HG03280 (cell line): Measurements from ENCODE around the gene KDM1A.

ENCODE experiments used
- ATAC-seq: cut with Tn5 transposase; IDR thresholded peaks from one replicate; pipeline ENCODE4 v1.9.1; 2021; ENCODE audit warnings: mild to moderate bottlenecking, moderate library complexity; ENCODE audit not compliant: unreplicated experiment

KDM1A gene

DNA sequence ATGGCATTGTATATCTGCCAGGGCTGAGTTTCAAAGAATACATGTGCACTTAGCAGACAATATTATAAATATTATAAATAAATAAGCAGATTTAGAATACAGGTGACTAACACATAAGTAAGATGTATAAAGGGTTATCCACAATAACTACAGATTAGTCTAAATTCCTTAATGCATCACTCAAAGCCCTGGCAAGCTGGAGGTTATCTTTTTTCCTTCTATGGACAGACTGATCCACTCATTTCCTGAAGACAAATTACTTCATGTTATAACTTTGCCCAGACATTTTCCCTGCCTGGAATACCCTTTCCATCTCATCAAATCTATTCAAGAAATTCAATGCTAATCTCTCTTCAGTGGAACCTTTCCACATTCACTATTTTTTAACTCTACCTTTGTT lies 110.6 kb downstream of the KDM1A start:
- no peak for ATAC-seq

DNA sequence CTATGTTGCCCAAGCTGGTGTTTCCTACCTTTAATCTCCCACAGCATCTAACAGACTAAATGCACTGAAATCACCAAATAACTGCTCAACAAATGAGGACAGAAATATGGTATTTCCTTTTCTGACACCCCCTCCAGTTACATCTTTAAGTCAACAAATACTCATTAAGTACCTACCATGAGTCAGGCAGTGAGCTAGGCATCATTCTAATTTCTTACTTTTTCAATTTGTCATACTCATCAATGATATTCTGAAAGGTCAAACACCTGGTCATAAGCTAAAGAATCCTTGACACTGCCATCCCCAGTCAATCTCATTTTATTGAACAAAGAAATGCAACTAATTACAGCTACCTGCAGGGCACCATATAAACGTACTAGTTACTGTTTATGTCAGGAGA lies 112.8 kb downstream of the KDM1A start:
- ATAC-seq: no peak
